B cell (primary cell): ENCODE measurements around the gene OTULIN. TPM values are rescaled to one million over a fixed set of nuclear protein-coding genes. Genes with fewer than 3 reads are reported as not detected.
A peak's percentile ranks its signal among the peaks of the same experiment; 100 is the strongest.

Experiments used
- ATAC-seq: fragments of 200-7000 bp; cut with Tn5 transposase; one replicate; pipeline ENCODE4 v1.10.0; 2021; ENCODE audit warnings: low read depth, mild to moderate bottlenecking, moderate number of reproducible peaks, moderate library complexity
- CTCF ChIA-PET: fragments of 350-600 bp; sonication (Branson Sonifier 250); formaldehyde crosslinking; loops from one replicate; lab custom pipeline; 2021; ENCODE audit warnings: antibody characterized with exemption, inconsistent platforms; lab: Charles Lee
- POLR2A ChIA-PET: fragments of 350-600 bp; sonication (Branson Sonifier 250); formaldehyde crosslinking; loops from one replicate; lab custom pipeline; 2021; ENCODE audit warnings: antibody characterized with exemption; lab: Charles Lee
- DNase-seq: peaks from one replicate; pipeline ENCODE4 v3.0.0; 2013
- H2AFZ ChIP-seq: 2 replicates; pipeline ENCODE4 v1.6.1; 2012; ENCODE audit warnings: mild to moderate bottlenecking, low read depth, low read length; ENCODE audit not compliant: insufficient read depth, poor library complexity, severe bottlenecking
- H3K27ac ChIP-seq, 2 donors: 1 replicate in 1 of 2; 2 replicates in 1 of 2; pipeline ENCODE4 v1.5.1; 2012 to 2013; ENCODE audit warnings: low read length in 2 of 2, mild to moderate bottlenecking in 2 of 2, moderate library complexity in 1 of 2
- H3K27me3 ChIP-seq, 4 experiments: fragments of 200-600 bp in 1 of 4; sonication (generic) in 1 of 4; replicated peaks in 1 of 4; 1 replicate in 2 of 4; 2 replicates in 2 of 4; pipeline versions ENCODE4 v1.6.1 to v1.7.0; 2013 to 2016; ENCODE audit warnings: low read length in 3 of 4, mild to moderate bottlenecking in 2 of 4, mixed read lengths in 1 of 4, moderate library complexity in 1 of 4; ENCODE audit not compliant: insufficient read depth in 4 of 4, control insufficient read depth in 3 of 4; ENCODE audit errors: control extremely low read depth in 1 of 4
- H3K36me3 ChIP-seq, 2 experiments: replicated peaks in 1 of 2; 1 replicate in 1 of 2; 2 replicates in 1 of 2; pipeline versions ENCODE4 v1.6.1 to v1.7.1; 2013; ENCODE audit warnings: low read length in 1 of 2; ENCODE audit not compliant: insufficient read depth in 2 of 2, control insufficient read depth in 1 of 2; ENCODE audit errors: control extremely low read depth in 1 of 2, extremely low read depth in 1 of 2
- H3K4me1 ChIP-seq, 2 donors: fragments of 200-600 bp in 1 of 2; sonication (generic) in 1 of 2; 1 replicate in 1 of 2; 2 replicates in 1 of 2; pipeline versions ENCODE4 v1.5.1 to v1.6.1; 2013 to 2017; ENCODE audit warnings: low read length in 2 of 2; ENCODE audit not compliant: control insufficient read depth in 2 of 2, insufficient read depth in 2 of 2
- H3K4me2 ChIP-seq: replicated peaks from 2 replicates; pipeline ENCODE3; 2012; ENCODE audit warnings: mild to moderate bottlenecking, low read depth, low read length; ENCODE audit not compliant: poor library complexity, severe bottlenecking
- H3K4me3 ChIP-seq, 5 experiments: fragments of 200-600 bp in 1 of 5; sonication (generic) in 1 of 5; 1 replicate in 3 of 5; 2 replicates in 2 of 5; pipeline versions ENCODE4 v1.5.1 to v1.7.0; 2011 to 2016; ENCODE audit warnings: low read length in 4 of 5, mild to moderate bottlenecking in 4 of 5, low read depth in 2 of 5, control low read depth in 1 of 5, moderate library complexity in 1 of 5; ENCODE audit not compliant: insufficient read depth in 1 of 5; ENCODE audit errors: control extremely low read depth in 1 of 5, extremely low read depth in 1 of 5
- H3K79me2 ChIP-seq: fragments of 200-600 bp; sonication (generic); one replicate; pipeline ENCODE4 v1.6.0; 2016; ENCODE audit warnings: low read length; ENCODE audit not compliant: control insufficient read depth, insufficient read depth
- H3K9ac ChIP-seq: fragments of 200-600 bp; sonication (generic); 2 replicates; pipeline ENCODE4 v1.6.1; 2017; ENCODE audit warnings: mild to moderate bottlenecking, low read length, moderate library complexity
- H3K9me3 ChIP-seq, 3 donors: one replicate each; pipeline versions ENCODE4 v1.6.1 to v1.7.1; 2013; ENCODE audit warnings: low read length in 2 of 3; ENCODE audit not compliant: control insufficient read depth in 2 of 3, insufficient read depth in 1 of 3; ENCODE audit errors: control extremely low read depth in 1 of 3
- H4K20me1 ChIP-seq: 2 replicates; pipeline ENCODE4 v1.6.0; 2012; ENCODE audit warnings: mild to moderate bottlenecking, low read length; ENCODE audit not compliant: insufficient read depth, control insufficient read depth, poor library complexity, severe bottlenecking
- H3K27ac Mint-ChIP-seq: one replicate; pipeline ENCODE4 v1.8.0; 2021; ENCODE audit warnings: mixed read lengths
- H3K27me3 Mint-ChIP-seq: one replicate; pipeline ENCODE4 v1.8.0; 2021; ENCODE audit warnings: mixed read lengths
- H3K4me1 Mint-ChIP-seq: one replicate; pipeline ENCODE4 v1.8.0; 2021; ENCODE audit warnings: mixed read lengths
- H3K4me3 Mint-ChIP-seq: one replicate; pipeline ENCODE4 v1.8.0; 2021; ENCODE audit warnings: mixed read lengths
- H3K9me3 Mint-ChIP-seq: one replicate; pipeline ENCODE4 v1.8.0; 2022; ENCODE audit warnings: mixed read lengths; ENCODE audit not compliant: insufficient read depth
- EZH2 ChIP-seq: IDR thresholded peaks from 2 replicates; pipeline ENCODE4 v1.6.1; 2012; ENCODE audit warnings: borderline replicate concordance, low read depth, mild to moderate bottlenecking, moderate library complexity, low read length; ENCODE audit not compliant: insufficient read depth, poor library complexity, severe bottlenecking
- WGBS: methylation state at CpG from one replicate; pipeline ENCODE4 v1.1.5; 2013; ENCODE audit warnings: missing lambda C conversion rate; ENCODE audit not compliant: insufficient coverage; 5-methylcytosine and 5-hydroxymethylcytosine counted together
- intact Hi-C: fragments of 100-400 bp; cut with micrococcal nuclease; formaldehyde crosslinking; loops from one replicate; pipeline ENCODE4 v1.10.0; 2022
- polyA plus RNA-seq: library from polyadenylated mRNA; depleted of rRNA; stranded (reverse); fragments of >200 nt; gene quantifications from 2 replicates; pipeline ENCODE4 v1.2.3, GENCODE V29; 2012
- total RNA-seq, 2 donors: library from RNA; stranded (reverse); fragments of 120-200 nt in 1 of 2; gene quantifications; 1 replicate in 1 of 2; 2 replicates in 1 of 2; pipeline versions ENCODE4 v1.2.3 to v1.2.4, GENCODE V29; 2013 to 2022
- TF ChIP-seq, protein P1 (sequence below): fragments of 200-600 bp; IDR thresholded peaks from one replicate; pipeline ENCODE4 v1.8.0; 2022; ENCODE audit warnings: antibody characterized with exemption, mild to moderate bottlenecking

OTULIN gene
- total and polyA plus RNA-seq, 2 donors (not counting 1 experiment from before 2014, with no cell fraction given) = 8.4 to 64.4 TPM

DNA sequence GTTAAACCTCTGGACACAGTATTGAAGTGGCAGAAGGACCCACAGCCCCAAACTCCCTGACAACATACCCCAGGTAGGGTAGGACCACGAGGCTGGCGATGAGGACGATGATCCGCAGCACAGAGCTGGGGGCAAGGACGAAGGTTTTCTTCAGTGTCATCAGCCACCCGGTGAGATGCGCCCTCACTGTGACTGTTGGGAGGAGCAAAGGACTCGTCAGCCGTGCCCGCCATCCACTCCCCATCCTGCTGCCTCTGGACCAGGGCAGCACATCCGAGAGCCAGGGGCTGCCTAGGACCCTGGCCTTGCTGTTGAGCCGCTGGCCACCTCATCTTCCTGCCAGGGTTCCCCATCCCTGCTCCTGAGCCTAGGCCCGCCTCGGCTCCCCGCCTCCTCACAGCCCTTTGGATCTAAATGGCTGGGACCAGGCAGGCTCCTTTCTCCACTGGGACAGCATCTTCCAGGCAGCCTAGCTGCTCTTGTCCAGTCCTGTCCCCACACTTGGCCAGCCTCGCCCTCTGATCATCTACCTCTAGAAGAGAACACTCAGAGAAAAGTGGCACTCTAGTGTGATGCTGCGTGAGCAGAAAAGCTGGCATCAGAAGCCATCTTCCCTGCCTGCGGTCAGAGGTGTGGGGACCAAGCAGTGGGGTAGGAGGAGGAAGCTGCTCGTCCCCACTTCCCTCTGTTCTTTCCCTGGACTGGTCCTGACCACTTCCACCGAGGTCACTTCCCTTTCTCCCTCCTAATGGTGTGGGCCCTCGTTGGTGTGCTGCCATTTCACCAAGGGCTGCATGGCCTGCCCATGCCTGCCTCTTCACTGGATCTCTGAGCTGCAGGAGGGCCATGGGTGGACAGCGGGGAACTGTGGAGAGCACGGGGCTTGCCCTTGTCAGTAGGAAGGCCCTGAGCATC, 49.2 kb downstream of the OTULIN start:
- H3K4me1 ChIP-seq = no peaks in the 10 kb centered on the region
- H3K36me3 ChIP-seq = peaks cover 2 to 54% of the 10 kb centered on the region in 2 experiments
- H2AFZ ChIP-seq = no peak overlapping the region
- ChIA-PET POLR2A (no interaction called here), CTCF (no interaction called here)
- Mint-ChIP-seq H3K27me3 (no peaks in the 10 kb centered on the region), H3K4me3 (no peak overlapping the region), H3K27ac (peak overlapping the region; percentile 32), H3K4me1 (no peaks in the 10 kb centered on the region), H3K9me3 (no peaks in the 10 kb centered on the region)
- H3K27me3 ChIP-seq = no peaks in the 10 kb centered on the region
- no peak overlapping the region for H3K9ac ChIP-seq
- no peak overlapping the region for H3K4me2 ChIP-seq
- no peaks in the 10 kb centered on the region for H3K9me3 ChIP-seq
- TF ChIP-seq, protein P1, sequence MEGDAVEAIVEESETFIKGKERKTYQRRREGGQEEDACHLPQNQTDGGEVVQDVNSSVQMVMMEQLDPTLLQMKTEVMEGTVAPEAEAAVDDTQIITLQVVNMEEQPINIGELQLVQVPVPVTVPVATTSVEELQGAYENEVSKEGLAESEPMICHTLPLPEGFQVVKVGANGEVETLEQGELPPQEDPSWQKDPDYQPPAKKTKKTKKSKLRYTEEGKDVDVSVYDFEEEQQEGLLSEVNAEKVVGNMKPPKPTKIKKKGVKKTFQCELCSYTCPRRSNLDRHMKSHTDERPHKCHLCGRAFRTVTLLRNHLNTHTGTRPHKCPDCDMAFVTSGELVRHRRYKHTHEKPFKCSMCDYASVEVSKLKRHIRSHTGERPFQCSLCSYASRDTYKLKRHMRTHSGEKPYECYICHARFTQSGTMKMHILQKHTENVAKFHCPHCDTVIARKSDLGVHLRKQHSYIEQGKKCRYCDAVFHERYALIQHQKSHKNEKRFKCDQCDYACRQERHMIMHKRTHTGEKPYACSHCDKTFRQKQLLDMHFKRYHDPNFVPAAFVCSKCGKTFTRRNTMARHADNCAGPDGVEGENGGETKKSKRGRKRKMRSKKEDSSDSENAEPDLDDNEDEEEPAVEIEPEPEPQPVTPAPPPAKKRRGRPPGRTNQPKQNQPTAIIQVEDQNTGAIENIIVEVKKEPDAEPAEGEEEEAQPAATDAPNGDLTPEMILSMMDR = no peak
- TF ChIP-seq EZH2 = no peak
- WGBS = 96% methylated on average over 20 of the region's 23 CpGs
- H3K27ac ChIP-seq = no peak overlapping the region
- no peaks in the 10 kb centered on the region for H3K79me2 ChIP-seq
- ATAC-seq = no peak
- no peaks in the 10 kb centered on the region for H4K20me1 ChIP-seq
- intact Hi-C loops = no loop called here
- DNase-seq = no peak
- H3K4me3 ChIP-seq = no peak overlapping the region

DNA sequence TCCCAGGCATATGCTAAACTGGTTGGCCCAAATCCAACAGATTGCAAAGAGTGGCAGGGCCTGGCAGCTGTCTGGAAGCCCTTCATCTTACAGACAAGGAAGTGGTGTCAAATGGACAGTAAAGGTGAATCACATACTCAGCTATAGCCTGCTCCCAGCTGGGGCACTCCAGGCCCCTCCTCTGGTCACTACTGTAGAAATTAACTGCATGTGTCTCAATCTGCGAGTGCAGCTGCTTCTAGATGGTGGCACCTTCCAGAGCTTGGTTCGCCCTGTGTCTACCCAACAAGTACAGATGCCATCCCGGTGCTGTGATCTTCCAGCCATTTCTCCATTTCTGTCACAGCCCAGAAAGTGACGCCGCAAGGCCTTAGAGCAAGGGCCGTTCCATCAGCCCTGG, 50.2 kb downstream of the OTULIN start:
- no peaks in the 10 kb centered on the region for H3K27me3 ChIP-seq
- TF ChIP-seq, protein P1 = no peak
- no peaks in the 10 kb centered on the region for H3K4me1 ChIP-seq
- Mint-ChIP-seq H3K27me3 (no peaks in the 10 kb centered on the region), H3K4me3 (no peak overlapping the region), H3K27ac (no peak overlapping the region), H3K4me1 (no peaks in the 10 kb centered on the region), H3K9me3 (no peaks in the 10 kb centered on the region)
- H4K20me1 ChIP-seq = no peaks in the 10 kb centered on the region
- no peak overlapping the region for H2AFZ ChIP-seq
- POLR2A ChIA-PET = no interaction called here
- H3K4me3 ChIP-seq = no peak overlapping the region
- no peaks in the 10 kb centered on the region for H3K79me2 ChIP-seq
- no peak overlapping the region for H3K4me2 ChIP-seq
- no peak overlapping the region for H3K27ac ChIP-seq
- ATAC-seq (no peak), DNase-seq (no peak)
- WGBS = 99% methylated on average over 6 of the region's 6 CpGs
- H3K9me3 ChIP-seq = no peaks in the 10 kb centered on the region
- peaks cover 0 to 54% of the 10 kb centered on the region in 2 experiments for H3K36me3 ChIP-seq
- H3K9ac ChIP-seq = no peak overlapping the region
- CTCF ChIA-PET = interaction anchor here (1.0 kb wide), 2 partner anchors 11 to 289 kb away, joined by 3 to 5 read pairs; no protein-coding TSS in a partner anchor
- intact Hi-C loops = no loop called here
